HL-60 (cell line): Measurements from ENCODE around the gene STRIP2.
"Not testable (repeated sequence)": the region's sequence is repeated elsewhere in the genome, so short reads cannot be mapped to it uniquely, and the experiment has no call there.

Source experiments
- DNase-seq, 2 experiments: peaks; one replicate each; pipeline ENCODE4 v3.0.0-alpha.2; 2010 to 2020; ENCODE audit warnings: low read depth in 1 of 2, low spot score in 1 of 2
- H3K27ac ChIP-seq: fragments of 250-450 bp; sonication (Bioruptor Pico); replicated peaks from 2 replicates; pipeline ENCODE4 v1.5.1; 2020; ENCODE audit warnings: mild to moderate bottlenecking, moderate library complexity
- H3K27me3 ChIP-seq: fragments of 250-450 bp; sonication (Bioruptor Pico); 2 replicates; pipeline ENCODE4 v1.5.1; 2021; ENCODE audit warnings: mild to moderate bottlenecking, moderate library complexity; ENCODE audit not compliant: insufficient read depth, poor library complexity, severe bottlenecking
- H3K4me3 ChIP-seq: replicated peaks from 2 replicates; pipeline ENCODE4 v1.5.1; 2011; ENCODE audit warnings: mild to moderate bottlenecking, control low read depth, low read length; ENCODE audit not compliant: insufficient read depth
- CTCF ChIP-seq: IDR thresholded peaks from one replicate; pipeline ENCODE4 v1.5.1; 2011; ENCODE audit warnings: low read length, control low read depth, inconsistent platforms; ENCODE audit not compliant: insufficient read depth
- GABPA ChIP-seq: IDR thresholded peaks from 2 replicates; pipeline ENCODE4 v1.6.1; 2012; ENCODE audit warnings: low read depth
- POLR2AphosphoS5 ChIP-seq: IDR thresholded peaks from 2 replicates; pipeline ENCODE4 v1.6.1; 2012; ENCODE audit warnings: low read depth
- REST ChIP-seq: IDR thresholded peaks from 2 replicates; pipeline ENCODE4 v1.6.1; 2012; ENCODE audit warnings: low read depth; ENCODE audit not compliant: insufficient replicate concordance
- SPI1 ChIP-seq: IDR thresholded peaks from 2 replicates; pipeline ENCODE4 v1.6.1; 2012; ENCODE audit warnings: low read depth, mild to moderate bottlenecking, borderline replicate concordance

STRIP2 gene

GRCh38 chr7:129471402-129471827, 37.2 kb downstream of the STRIP2 start:
- TF ChIP-seq SPI1 (no peak), CTCF (no peak), REST (no peak), GABPA (no peak), POLR2AphosphoS5 (no peak)
- DNase-seq: no peak
- no peaks in the 10 kb centered on the region for H3K27me3 ChIP-seq
- no peak overlapping the region for H3K27ac ChIP-seq
- no peak overlapping the region for H3K4me3 ChIP-seq

GRCh38 chr7:129475931-129476330, 41.7 kb downstream of the STRIP2 start:
- H3K27ac ChIP-seq, H3K27me3 ChIP-seq, H3K4me3 ChIP-seq, DNase-seq: not testable (repeated sequence)

GRCh38 chr7:129476398-129476797, 42.2 kb downstream of the STRIP2 start:
- DNase-seq, H3K27ac ChIP-seq, H3K27me3 ChIP-seq, H3K4me3 ChIP-seq: not testable (repeated sequence)

GRCh38 chr7:129479831-129480230, 45.6 kb downstream of the STRIP2 start:
- TF ChIP-seq REST (no peak), POLR2AphosphoS5 (no peak), SPI1 (no peak), GABPA (no peak), CTCF (no peak)
- DNase-seq: no peak
- H3K4me3 ChIP-seq: no peak overlapping the region

GRCh38 chr7:129480674-129481363, 46.6 kb downstream of the STRIP2 start:
- no peak for DNase-seq
- no peak for TF ChIP-seq POLR2AphosphoS5
- no peak for TF ChIP-seq GABPA
- TF ChIP-seq CTCF: no peak
- TF ChIP-seq SPI1: no peak
- no peak for TF ChIP-seq REST
- H3K27ac ChIP-seq: no peak overlapping the region
- H3K27me3 ChIP-seq: no peaks in the 10 kb centered on the region
- H3K4me3 ChIP-seq: no peak overlapping the region

More at GRCh38 chr7:129479831-129480230, 45.6 kb downstream of the STRIP2 start:
- Histone ChIP-seq H3K27me3 (no peaks in the 10 kb centered on the region), H3K27ac (no peak overlapping the region)

GRCh38 chr7:129481376-129481775, 47.1 kb downstream of the STRIP2 start:
- DNase-seq, H3K27me3 ChIP-seq, H3K4me3 ChIP-seq, H3K27ac ChIP-seq: not testable (repeated sequence)
